GM12878 (cell line): ENCODE measurements around the gene SPESP1. TPM values are rescaled to one million over a fixed set of nuclear protein-coding genes. Genes with fewer than 3 reads are reported as not detected.

Experiments
- ATAC-seq: fragments of 200-7000 bp; cut with Tn5 transposase; 3 replicates; pipeline ENCODE4 v1.9.1; 2020; ENCODE audit warnings: mild to moderate bottlenecking, moderate library complexity
- BruUV-seq: library from RNA; stranded (reverse); fragments of 400-500 nt; replicated peaks from 2 replicates; lab custom pipeline; 2021; lab: Mats Ljungman, UMichigan
- CTCF ChIA-PET: fragments of 300-600 bp; sonication (Branson Sonifier 250); formaldehyde crosslinking; extraction: SDS; loops from one replicate; lab custom pipeline; 2021; ENCODE audit warnings: inconsistent platforms; lab: Yijun Ruan, JAX
- POLR2A ChIA-PET: fragments of 350-600 bp; formaldehyde crosslinking; extraction: SDS; loops from one replicate; lab custom pipeline; 2021; ENCODE audit warnings: inconsistent platforms; lab: Charles Lee
- RAD21 ChIA-PET: fragments of 300-600 bp; sonication (Branson Sonifier 250); formaldehyde crosslinking; loops from one replicate; lab custom pipeline; 2023; ENCODE audit warnings: antibody characterized with exemption; ENCODE audit not compliant: unreplicated experiment; lab: Charles Lee
- SMC1A ChIA-PET: fragments of 300-600 bp; sonication (Branson Sonifier 250); formaldehyde crosslinking; loops from one replicate; lab custom pipeline; 2023; ENCODE audit not compliant: unreplicated experiment, uncharacterized antibody; lab: Charles Lee
- DNase-seq: peaks from one replicate; pipeline ENCODE4 v3.0.0-alpha.2; 2011; ENCODE audit warnings: low read depth, low spot score
- FAIRE-seq: peaks from 3 replicates; lab custom pipeline; 2011; peaks lifted over from hg19 to GRCh38; lab: Jason Lieb, UNC
- H2AFZ ChIP-seq: 2 replicates; pipeline ENCODE4 v1.6.0; 2011; ENCODE audit warnings: low read depth, low read length, control low read depth; ENCODE audit not compliant: control insufficient read depth
- H3K27ac ChIP-seq: 2 replicates; pipeline ENCODE4 v1.5.1; 2011; ENCODE audit warnings: control low read depth; ENCODE audit not compliant: control insufficient read depth, insufficient read depth
- H3K27me3 ChIP-seq, 2 experiments: replicated peaks in 1 of 2; 2 replicates each; pipeline versions ENCODE4 v1.6.0 to v1.6.1; 2011; ENCODE audit warnings: low read length in 1 of 2; ENCODE audit not compliant: control insufficient read depth in 2 of 2, insufficient read depth in 2 of 2
- H3K36me3 ChIP-seq, 2 experiments: 2 replicates each; pipeline ENCODE4 v1.5.1; 2011; ENCODE audit warnings: low read length in 1 of 2; ENCODE audit not compliant: control insufficient read depth in 2 of 2, insufficient read depth in 2 of 2
- H3K4me1 ChIP-seq: 2 replicates; pipeline ENCODE4 v1.6.1; 2011; ENCODE audit warnings: mild to moderate bottlenecking, low read length, moderate library complexity, mixed read lengths; ENCODE audit not compliant: control insufficient read depth, insufficient read depth
- H3K4me2 ChIP-seq: 2 replicates; pipeline ENCODE4 v1.6.0; 2011; ENCODE audit warnings: control low read depth; ENCODE audit not compliant: control insufficient read depth, insufficient read depth
- H3K4me3 ChIP-seq: fragments of 200-600 bp; sonication (generic); 2 replicates; pipeline ENCODE4 v1.5.1; 2016
- H3K79me2 ChIP-seq: 2 replicates; pipeline ENCODE4 v1.6.0; 2011; ENCODE audit warnings: low read length; ENCODE audit not compliant: control insufficient read depth, insufficient read depth
- H3K9ac ChIP-seq: 2 replicates; pipeline ENCODE4 v1.8.0; 2011; ENCODE audit warnings: low read length, control low read depth, mixed read lengths; ENCODE audit not compliant: control insufficient read depth, insufficient read depth
- H3K9me3 ChIP-seq: replicated peaks from 3 replicates; pipeline ENCODE4 v1.5.1; 2011; ENCODE audit warnings: mild to moderate bottlenecking, low read length; ENCODE audit not compliant: control insufficient read depth, insufficient read depth
- H4K20me1 ChIP-seq: 2 replicates; pipeline ENCODE4 v1.6.0; 2011; ENCODE audit not compliant: control insufficient read depth, insufficient read depth
- CBFB ChIP-seq: IDR thresholded peaks from 2 replicates; pipeline ENCODE4 v1.6.1; 2016; ENCODE audit warnings: antibody characterized with exemption, low read depth
- CHD4 ChIP-seq: fragments of 200-600 bp; sonication (generic); IDR thresholded peaks from 2 replicates; pipeline ENCODE4 v1.6.1; 2016; ENCODE audit warnings: mild to moderate bottlenecking
- FOXK2 ChIP-seq: fragments of 450-650 bp; IDR thresholded peaks from 2 replicates; pipeline ENCODE4 v1.6.1; 2017; ENCODE audit warnings: mild to moderate bottlenecking, moderate library complexity
- SMARCA5 ChIP-seq: fragments of 450-650 bp; IDR thresholded peaks from 2 replicates; pipeline ENCODE4 v1.6.1; 2017; ENCODE audit warnings: mild to moderate bottlenecking
- TCF7 ChIP-seq: IDR thresholded peaks from 2 replicates; pipeline ENCODE4 v1.6.1; 2014; ENCODE audit warnings: antibody characterized with exemption, borderline replicate concordance
- YY1 ChIP-seq: IDR thresholded peaks from 2 replicates; pipeline ENCODE4 v1.6.1; 2011; ENCODE audit warnings: low read depth, mild to moderate bottlenecking, low read length
- ZBTB11 ChIP-seq: fragments of 450-650 bp; formaldehyde crosslinking; IDR thresholded peaks from 2 replicates; pipeline ENCODE4 v1.5.0; 2022; ENCODE audit warnings: mild to moderate bottlenecking, missing genetic modification characterization
- ZNF274 ChIP-seq: IDR thresholded peaks from one replicate; pipeline ENCODE4 v1.8.0; 2011; ENCODE audit not compliant: insufficient read length, insufficient read depth
- WGBS: methylation state at CpG from one replicate; pipeline ENCODE4 v1.1.6; 2016; ENCODE audit warnings: low lambda C conversion rate; ENCODE audit not compliant: insufficient replicate concordance, insufficient coverage; ENCODE audit errors: missing lambda C conversion rate; 5-methylcytosine and 5-hydroxymethylcytosine counted together
- in situ Hi-C: fragments of 300-500 bp; cut with MboI; formaldehyde crosslinking; loops from 9 replicates; pipeline ENCODE4 v1.14.3; 2018; ENCODE audit warnings: mixed read lengths
- intact Hi-C: fragments of 100-400 bp; cut with micrococcal nuclease; formaldehyde crosslinking; loops from one replicate; pipeline ENCODE4 v1.14.2; 2022; ENCODE audit not compliant: unreplicated experiment
- polyA plus RNA-seq, 11 experiments: library from polyadenylated mRNA; depleted of rRNA in 4 of 11; unstranded in 6 of 11; stranded (reverse) in 5 of 11; fragments of >200 nt; fragmentation: Nextera tagmentation in 4 of 11; fragmentation: Illumina TruSeq in 1 of 11; extraction: Ambion mirVana in 4 of 11; extraction: Trizol in 1 of 11; gene quantifications; 1 replicate in 1 of 11; 2 replicates in 10 of 11; pipeline versions ENCODE4 v1.2.1 to v1.2.3, GENCODE V29; 2011 to 2016; ENCODE audit warnings: inconsistent platforms in 2 of 11, missing spikeins in 2 of 11, low read depth in 1 of 11
- total RNA-seq, 4 experiments: library from RNA; depleted of rRNA in 3 of 4; stranded (reverse); fragments of >200 nt in 3 of 4; fragmentation: Illumina TruSeq in 1 of 4; extraction: Trizol in 1 of 4; gene quantifications; 2 replicates each; pipeline versions ENCODE4 v1.2.1 to v1.2.3, GENCODE V29; 2013 to 2021

The SPESP1 gene
- total and polyA plus RNA-seq, 10 of the 15 experiments (the other 5 are each of a cell fraction or from before 2014, with no cell fraction given), result not detected

DNA sequence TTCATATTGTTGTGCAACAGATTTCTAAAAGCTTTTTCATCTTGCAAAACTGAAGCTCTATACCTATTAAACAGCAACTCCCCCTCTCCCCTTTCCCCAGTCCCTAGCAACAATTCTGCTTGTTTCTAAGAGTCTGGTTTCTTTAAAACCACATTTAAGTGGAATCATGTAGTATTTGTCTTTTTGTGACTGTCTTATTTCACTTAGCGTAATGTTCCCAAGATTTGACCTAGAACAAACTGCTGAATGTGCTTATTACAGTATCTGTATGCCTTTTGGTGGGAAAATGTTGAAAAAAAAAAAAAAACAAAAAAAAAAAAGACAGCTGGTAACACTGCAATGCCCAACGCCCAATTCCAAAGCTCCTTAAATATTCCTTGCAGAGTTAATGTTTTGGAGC is 19.5 kb upstream of the SPESP1 start:
- 29% methylated on average over 2 of the region's 2 CpGs for WGBS
- FAIRE-seq (no peak), ATAC-seq (no peak), DNase-seq (no peak)
- ChIA-PET RAD21 (interaction anchor here (1.2 kb wide), 1 partner anchor 361 kb away, joined by 3 read pairs; no protein-coding TSS in a partner anchor), SMC1A (interaction anchor here (0.6 kb wide), 1 partner anchor 92 kb away, joined by 4 read pairs; no protein-coding TSS in a partner anchor), POLR2A (no interaction called here), CTCF (interaction anchor here (0.6 to 1.0 kb wide), 2 partner anchors 14 to 35 kb away, joined by 3 to 4 read pairs; no protein-coding TSS in a partner anchor)
- Histone ChIP-seq H3K79me2 (no peaks in the 10 kb centered on the region), H3K9me3 (no peaks in the 10 kb centered on the region), H3K4me3 (no peak overlapping the region), H3K9ac (no peak overlapping the region), H3K4me2 (no peak overlapping the region), H2AFZ (no peak overlapping the region), H3K36me3 (no peaks in the 10 kb centered on the region), H3K27me3 (no peaks in the 10 kb centered on the region; a peak in 2 of 4 replicates), H4K20me1 (no peaks in the 10 kb centered on the region), H3K27ac (no peak overlapping the region), H3K4me1 (no peaks in the 10 kb centered on the region)
- intact Hi-C loops (no loop called here), in situ Hi-C loops (no loop called here)
- TF ChIP-seq ZNF274, result no peak
- no peak for TF ChIP-seq CHD4
- TF ChIP-seq CBFB, result no peak
- no peak for TF ChIP-seq SMARCA5
- no peak for TF ChIP-seq TCF7
- no peak for TF ChIP-seq YY1
- TF ChIP-seq FOXK2, result no peak
- TF ChIP-seq ZBTB11 (CRISPR knock-in tag), result no peak
- no TSS peak for BruUV-seq
